ENCODE results near the gene XXYLT1.

XXYLT1 gene

DNA sequence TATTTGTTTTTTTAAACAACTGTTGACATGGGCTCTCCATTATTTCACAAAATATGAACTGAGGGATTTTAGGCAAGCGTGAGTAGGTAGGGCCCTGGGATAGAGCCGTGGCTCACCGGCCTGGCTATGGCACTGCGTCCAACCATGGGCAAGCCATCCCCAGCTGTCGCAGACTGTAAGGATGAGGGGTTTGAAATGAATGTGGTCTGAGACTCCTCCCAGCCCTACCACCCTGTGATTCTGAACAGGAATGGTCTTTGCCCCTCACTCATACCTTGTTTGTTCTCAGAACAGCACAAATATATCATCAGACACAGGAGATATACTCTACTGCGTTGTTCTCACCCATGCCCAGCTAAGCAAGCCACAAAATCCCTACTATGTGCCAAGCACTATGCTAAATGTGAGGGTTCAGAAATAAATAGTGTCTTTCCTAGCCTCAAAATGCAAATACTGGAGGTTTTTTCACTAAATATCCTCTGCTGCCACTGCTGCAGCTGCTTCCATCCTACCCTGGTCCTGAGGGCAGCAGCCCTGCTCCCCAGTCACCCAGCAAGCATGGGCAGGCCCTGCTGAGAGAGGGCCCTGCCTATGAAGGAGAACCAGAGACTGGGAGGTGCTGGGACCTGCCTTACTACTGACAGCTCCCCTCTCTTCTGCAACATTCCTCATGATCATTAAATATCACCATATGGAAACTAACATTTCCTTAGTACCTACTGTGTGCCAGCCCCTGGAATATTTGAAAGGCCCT lies 102.8 kb downstream of the XXYLT1 start:
- DNase-seq (ENCODE audit: low read depth): no peak

DNA sequence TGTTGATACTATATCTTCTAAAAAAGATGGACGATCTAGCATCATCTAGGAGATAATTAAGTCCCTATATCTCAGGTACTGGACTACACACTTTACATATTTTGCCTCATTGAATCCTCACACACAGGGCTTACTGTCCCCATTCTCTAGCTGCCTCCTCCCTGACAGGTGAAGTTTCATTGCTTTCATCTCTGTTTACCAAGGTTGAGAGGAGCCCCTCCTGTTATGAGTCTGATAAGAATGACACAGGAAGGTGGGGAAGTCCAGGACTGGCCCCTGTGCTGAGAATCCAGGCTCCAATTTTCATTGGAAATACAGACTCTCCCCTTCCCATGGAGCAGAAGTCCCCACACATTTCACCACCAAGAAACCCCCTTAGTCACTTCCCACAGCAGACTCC lies 105.2 kb downstream of the XXYLT1 start:
- no peak for DNase-seq (ENCODE audit: low read depth)

DNA sequence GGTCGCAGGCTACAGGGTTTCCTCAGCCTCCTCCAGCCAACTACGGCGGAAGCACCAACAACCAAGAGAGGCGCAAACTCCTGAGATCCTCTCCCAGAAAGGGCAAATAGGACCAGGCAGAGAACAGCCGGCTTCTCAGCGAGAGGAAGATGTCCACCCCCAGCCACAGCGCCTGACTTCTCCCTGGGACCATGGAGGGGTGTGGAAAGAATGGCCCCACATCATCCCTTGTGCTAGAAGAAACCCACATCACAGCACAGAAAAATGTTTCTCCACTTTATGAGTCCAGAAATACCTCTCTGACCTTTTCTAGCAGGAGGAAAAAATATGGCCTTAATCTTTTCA lies 105.7 kb downstream of the XXYLT1 start:
- DNase-seq (ENCODE audit: low read depth): no peak

DNA sequence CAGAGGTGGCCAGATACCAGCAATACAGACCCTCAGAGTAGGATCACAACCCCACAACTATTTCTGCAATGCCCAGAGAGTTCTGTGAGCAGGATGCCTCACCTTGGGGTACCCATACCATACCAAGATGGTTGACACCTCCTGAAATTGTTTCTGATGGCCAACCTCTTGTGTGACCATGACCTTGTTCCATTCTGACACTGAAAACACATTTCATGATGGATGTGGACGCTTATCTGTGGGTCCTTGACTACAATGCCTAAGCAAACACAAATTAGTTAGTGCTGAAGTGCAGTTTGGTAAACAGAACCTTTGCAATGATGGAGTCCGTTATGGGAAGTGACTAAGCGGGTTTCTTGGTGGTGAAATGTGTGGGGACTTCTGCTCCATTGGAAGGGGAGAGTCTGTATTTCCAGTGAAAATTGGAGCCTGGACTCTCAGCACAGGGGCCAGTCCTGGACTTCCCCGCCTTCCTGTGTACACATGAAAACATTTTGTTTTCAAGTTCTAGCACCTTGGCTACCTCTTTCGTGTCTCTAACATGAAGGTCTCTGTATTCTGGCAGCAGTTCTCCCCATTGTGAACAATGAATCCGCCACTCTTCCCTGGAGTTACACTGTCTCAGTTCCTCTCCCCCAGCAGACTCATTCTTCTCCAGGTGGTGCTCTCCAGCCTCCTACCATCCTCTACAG lies 106.2 kb downstream of the XXYLT1 start:
- no peak for DNase-seq (ENCODE audit: low read depth)

DNA sequence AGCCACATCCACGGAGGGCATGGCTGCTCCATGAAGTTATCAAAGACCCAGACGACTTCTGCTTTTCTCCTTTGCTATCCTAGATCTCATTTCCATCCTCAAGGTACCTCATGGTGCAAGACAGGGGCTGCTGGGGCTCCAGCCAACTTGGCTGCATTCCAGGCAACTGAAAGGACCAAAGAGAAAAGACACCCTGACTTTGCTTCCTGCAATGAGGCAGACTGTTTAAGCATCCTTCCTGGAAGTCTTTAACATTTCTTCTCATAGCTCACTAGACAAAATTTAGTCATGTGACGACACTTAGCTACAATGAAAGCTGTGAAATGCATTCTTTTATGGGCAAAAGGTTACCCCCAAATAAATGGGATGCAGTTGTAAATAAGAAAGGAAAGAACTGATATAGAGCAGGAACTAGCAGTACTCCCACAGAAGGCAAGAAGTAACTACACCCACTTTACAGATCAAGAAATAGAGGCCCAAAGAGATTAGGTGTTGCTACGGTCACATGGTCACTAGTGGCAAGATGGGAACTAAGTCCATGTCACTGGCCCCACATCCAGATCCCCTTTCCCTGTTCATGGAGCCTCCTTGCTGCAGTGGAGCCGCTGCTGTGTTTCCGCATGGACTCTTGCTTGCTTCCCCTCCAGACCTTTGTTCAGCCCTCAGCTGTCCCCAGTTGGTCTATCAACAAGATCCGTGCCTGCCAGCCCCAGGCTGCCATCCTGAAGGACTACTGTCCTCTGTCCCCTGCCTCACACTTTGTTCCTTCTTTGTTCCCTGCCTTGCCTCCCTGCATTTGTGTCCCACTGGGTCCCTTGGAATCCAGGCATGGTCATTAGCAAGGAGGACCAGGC lies 107.0 kb downstream of the XXYLT1 start:
- no peak for DNase-seq (ENCODE audit: low read depth)

DNA sequence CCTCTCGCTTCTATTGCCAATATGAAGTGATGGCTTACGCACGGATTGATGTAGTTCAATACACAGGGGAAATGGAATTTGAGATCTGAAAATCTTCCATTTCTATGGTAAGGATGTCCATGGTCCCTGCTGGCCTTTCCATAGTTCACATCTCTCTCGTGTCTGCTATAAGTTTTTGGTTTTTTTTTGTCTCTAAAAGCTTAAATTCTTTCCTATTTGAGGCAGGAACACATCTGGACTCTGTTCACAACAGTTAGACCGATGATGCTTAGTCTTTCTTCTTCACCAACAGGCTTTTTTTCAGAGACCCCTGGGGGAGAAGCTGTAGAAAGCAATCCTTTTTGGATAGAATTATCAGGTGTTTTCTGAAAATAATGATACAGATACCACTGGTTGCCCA lies 108.1 kb downstream of the XXYLT1 start:
- DNase-seq (ENCODE audit: low read depth): no peak

DNA sequence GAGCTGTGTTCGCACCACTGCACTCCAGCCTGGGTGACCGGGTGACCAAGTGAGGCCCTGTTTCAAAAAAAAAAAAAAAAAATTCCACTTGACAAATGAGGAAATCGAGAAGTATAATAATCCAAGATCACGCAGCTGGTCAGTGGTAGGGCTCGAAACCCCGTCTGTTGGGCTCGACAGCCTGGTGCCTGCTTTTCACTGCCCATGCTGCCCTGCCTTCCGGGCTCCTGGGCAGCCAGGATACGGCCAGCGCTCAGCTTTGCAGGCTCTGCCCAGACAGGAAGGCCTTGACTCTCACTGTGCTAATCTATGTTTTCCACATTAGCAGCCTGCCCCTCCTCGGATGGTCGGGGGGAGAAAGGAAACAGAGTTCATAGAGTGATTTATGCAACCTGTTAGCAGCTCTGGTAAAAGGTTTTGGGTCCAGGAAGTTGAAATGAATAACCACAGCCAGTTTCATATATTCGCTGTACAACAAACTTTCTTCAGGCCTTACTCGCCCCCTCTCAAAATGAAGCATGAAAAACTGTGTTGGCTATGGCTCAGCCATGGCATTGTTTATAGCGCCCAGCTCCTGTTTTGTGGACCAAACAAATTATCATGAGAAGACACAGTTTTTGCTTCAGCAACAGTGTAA lies 108.8 kb downstream of the XXYLT1 start:
- no peak for DNase-seq (ENCODE audit: low read depth)

DNA sequence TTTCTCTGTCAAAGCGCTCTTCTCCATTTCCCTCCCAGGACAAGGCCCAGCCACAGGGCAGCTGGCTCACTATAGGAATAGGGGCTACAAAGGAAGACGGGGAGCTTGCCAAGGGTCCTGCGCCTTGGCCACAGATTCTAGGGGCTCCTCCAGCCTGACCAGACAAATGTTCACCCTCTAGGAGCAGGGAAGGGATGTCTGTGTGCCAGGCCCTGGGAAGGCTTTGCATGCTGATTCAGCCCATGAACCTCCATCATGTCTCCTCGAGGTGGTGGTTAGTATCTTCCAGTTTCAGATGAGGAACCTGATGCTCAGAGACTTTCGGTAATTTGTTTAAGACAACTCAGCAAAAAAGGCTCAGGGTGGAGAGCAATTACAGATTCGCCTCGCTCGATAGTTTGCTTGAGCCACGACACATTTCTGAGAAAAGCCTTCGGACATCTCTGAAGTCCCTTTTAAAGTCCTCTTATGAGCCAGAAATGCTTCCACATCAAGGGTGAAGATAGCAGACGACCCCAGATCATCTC lies 110.0 kb downstream of the XXYLT1 start:
- no peak for DNase-seq (ENCODE audit: low read depth)

DNA sequence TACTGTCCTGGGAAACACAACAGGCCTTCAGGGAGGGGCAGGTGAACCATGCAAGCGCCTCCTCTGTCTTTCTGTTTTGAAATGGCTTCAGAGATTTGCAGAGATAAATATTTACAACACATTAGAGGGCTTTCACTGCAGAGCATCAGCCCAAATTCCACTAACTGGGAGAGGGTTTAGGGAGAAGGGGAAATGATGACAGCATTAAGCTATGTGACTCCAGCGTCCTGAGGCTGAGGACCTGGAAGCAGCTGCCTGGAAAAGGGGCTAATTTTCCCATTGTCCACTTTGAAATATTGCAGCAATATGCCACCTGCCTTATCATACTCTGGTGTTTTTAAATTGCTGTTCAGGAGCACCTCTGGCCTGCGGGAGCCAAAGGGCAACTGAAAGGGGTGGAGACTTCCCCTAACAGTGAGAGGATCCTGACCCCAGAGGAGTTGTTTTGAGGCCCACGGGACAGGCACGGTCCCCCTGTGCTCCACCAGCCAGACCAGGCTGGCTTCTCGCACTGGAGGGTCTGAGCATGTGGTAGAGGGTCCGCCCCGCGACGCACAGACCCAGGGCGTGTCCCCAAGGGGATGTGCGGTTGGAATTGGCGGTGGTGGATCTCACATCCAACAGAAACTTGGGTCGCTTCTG lies 110.6 kb downstream of the XXYLT1 start:
- DNase-seq (ENCODE audit: low read depth): peak; percentile 28

DNA sequence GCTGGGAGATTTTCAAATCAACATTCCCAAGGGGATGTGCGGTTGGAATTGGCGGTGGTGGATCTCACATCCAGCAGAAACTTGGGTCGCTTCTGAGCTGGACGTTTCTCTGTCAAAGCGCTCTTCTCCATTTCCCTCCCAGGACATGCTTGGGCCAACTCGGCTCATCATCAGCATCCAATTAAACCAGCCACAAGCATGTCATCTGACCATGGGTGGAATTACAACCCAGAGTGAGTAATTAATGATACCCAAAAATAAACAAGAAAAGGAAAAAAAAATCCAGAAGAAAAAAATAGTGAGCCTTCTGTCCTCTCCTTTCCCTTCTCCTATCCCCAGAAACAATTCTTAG lies 111.2 kb downstream of the XXYLT1 start:
- DNase-seq (ENCODE audit: low read depth): no peak

DNA sequence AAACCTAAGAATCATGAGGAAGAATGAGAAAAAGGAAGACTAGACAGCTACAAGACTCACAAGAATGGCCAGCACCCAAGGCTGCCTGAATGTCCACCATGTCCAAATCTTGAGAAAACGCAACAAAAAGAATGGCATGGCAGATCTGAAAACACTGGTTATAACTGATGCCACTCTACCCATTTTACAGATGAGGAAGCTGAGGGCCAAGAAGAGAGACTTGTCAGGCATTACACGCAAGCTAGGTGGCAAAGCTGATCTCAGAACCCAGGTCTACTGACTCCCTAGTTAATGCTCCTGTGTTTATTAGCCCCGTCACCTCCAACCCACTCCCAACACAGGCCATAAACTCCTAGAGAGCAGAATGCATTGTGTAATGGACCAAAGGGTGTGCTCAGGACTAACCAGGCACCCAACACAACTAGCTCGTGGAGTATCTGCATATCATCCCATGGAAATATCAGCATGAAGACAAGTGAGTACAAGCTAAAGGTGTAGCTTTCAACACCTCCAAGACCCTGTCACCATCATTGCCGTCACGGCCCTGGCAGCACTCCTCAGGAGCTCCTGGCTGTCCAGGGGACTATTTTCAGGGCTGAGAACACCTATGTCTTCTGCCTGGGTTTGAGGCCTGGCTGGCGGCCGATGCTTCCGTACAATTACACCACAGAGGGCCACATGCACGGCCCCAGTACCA lies 111.7 kb downstream of the XXYLT1 start:
- DNase-seq (ENCODE audit: low read depth): no peak

DNA sequence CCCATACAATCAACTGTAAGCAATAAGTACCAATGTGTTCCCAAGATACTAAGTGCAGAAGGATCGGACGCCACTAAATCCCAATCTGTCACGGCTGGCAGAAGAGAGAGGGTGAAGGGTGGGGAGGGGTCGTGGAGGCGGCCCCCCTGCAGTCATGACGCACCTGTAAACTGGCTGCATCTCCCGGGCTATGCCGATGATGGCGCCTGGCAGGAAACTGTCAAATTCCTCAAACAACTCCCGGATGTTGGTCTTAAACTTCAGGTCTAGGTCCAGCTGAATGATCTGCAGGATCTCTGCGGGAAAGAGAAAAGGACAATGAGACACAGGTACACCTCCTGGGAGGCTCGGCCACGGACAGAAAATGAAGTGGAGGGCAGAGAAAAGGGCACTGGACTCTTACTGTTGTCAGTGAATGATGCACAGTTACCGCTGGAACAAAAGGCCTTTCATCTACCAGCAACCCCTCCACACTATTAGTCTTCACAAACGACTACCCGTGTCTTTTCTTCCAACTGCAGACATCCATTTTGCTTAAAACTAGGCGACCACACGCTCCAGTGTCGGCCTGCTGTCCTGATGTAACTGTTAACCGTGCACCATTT lies 114.6 kb downstream of the XXYLT1 start:
- no peak for DNase-seq (ENCODE audit: low read depth)

DNA sequence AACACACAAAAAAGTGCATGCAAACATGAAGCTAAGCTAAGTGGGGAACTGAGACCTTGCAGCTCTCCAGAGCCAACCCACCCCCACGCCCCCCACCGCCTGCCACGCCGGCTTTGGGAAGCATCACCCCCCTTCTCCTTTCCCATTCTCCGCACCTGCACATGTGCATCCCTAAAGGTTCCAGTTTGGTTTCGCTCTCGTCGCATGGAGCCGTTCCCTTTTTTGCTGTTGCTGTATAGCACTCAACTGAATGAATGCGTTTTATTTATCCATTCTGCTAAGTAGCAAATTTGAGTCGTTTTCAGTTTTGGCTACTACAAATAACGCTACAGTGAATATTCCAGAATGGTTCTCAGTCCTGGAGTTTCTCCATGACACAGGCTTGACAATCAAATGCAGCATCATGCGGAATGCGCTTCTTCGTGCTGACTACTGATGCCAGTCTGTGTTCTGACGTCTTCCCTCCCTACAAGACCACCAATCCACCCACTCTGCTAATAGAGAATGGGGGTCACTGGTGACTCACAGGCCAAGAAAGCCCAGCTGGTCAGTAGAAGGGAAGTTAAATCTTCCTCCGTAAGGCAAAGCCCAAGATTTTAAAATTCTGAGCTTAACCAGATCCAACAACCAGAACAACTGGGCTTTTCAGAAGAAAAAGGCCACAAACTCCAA lies 115.3 kb downstream of the XXYLT1 start:
- DNase-seq (ENCODE audit: low read depth): no peak

DNA sequence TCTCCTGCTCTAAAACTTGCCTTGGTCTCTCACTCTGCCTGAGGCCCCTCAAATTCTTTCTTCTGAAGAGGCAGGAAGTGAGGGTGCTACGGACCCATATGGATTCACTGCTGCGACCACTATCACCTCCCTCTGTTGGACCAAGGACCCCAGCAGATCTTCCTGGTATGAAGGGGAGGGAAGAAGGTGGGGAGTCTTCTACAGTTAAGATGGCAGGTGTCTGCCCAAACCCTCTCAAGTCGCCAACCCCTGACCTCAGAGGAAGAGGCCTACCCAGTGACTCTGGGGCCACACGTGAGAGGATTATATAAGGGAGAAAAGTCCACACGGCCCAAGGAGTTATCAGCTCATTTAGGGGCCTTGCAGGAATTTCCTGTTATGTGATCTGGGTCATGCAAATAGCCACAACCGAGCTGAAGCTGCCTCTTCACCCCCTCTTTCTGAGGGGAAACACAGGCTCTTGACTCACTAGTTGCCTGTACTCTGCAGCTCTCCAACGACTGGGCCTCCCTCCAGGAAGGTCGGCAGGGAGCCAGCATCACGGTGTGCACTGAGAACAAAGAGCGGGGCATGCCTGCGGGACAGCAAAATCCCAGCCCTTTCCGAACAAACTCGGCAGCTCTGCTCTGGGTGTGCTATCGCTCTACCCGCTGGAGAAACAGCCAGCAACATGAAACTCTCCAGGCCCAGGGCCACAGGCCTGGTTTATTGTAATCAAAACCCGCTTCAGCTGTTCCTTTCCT lies 116.0 kb downstream of the XXYLT1 start:
- DNase-seq (ENCODE audit: low read depth): peak; percentile 98

DNA sequence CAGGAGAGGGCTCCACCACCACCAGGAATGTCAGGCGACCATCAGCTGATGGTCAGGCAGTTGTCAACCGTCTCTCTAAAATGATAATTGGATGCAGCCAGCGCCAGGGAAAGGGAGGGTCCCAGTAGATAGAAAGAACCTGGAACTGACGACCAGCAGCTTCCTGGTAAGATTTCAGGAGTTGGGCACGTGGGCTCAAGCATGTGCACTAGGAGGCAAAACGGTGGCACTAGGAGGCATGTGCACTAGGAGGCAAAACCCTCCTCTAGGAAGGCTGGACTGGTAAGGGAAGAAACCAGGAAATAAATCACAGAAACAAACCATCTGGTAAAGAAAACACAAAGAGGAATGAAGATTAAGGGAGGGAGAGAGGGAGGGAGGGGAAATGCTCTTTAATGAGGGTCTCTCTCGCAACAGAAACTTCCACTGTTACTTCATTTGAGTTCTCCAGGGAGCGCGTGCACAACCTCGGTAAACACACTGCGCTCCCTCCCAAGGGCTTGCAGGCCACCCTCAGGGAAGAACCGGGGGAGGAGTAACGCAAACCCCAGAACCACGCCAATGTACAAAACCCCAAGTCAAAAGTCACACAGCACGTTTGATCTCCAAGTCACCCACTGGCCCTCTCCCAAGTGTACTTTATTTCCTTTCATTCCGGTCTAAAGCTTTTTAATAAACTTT lies 116.7 kb downstream of the XXYLT1 start:
- DNase-seq (ENCODE audit: low read depth): peak; percentile 70

DNA sequence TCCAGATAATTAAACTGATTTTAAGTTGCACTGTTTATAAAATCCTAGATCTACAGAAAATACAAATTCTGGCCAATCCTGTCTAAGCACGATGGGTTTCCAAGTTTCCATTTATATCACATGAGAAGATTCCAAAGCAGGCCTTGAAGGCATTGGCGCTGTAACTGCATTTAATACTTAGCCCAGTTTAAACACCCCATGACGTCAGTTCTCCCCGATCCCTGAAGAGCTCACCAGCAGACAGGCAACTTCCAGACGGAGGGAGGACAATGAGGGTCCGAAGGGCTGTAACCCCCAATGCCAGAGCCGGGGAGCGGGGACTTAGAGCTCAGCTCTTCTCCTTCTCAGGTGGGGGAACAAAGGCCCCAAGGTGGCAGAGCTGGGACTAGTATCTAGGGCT lies 117.3 kb downstream of the XXYLT1 start:
- no peak for DNase-seq (ENCODE audit: low read depth)

DNA sequence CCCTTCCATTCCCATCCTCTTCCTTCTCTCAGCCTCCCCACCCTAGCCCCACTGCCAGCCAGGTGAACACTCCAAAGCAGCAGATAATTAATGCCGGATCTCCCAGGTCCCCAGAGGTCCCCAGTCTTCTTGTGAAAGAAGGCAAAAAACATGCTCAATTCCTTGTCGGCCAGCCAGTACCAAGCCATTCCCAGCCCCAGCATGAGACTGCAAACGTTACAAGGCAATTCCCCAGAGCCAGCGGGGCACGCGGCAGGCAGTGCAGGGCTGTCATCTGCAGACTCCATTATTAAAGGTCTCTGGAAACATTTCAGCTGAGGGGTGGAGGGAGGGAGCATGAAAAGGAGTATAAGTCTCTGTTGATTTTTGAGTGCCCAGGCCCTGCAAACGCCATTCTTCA lies 117.8 kb downstream of the XXYLT1 start:
- no peak for DNase-seq (ENCODE audit: low read depth)

DNA sequence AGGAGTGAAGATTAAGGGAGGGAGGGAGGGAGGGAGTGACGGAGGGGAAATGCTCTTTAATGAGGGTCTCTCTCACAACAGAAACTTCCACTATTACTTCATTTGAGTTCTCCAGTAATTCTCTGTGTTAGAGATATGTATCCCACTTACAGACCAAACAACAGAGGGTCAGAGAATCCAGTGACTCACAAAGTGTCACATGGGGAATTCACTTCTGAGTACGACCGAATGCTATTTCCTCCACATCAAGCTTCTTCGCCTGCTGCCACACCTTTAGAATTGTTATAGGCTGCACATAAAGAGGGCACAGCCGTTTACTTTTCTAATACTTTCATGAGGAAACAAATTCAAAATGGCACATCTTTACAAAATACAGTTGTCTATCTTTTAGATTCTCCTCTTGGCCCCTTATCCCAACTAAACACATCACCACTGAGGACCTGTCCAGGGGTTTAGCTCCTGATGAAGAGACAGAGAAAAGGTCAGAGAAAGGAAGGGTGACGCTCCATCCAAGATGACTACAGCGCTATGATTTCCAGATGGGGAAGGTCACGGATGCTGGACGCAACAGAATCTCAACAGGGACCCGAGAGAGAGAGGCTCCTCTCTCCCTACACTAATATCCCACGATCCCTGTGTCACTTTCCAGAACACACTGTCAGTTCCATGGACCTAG lies 119.0 kb downstream of the XXYLT1 start:
- peak; percentile 89 for DNase-seq (ENCODE audit: low read depth)

Data from iris pigment epithelial cell (primary cell).